ENCODE measurements around the gene SMAD6.
A peak's percentile ranks its signal among the peaks of the same experiment; 100 is the strongest.

Gene SMAD6

DNA sequence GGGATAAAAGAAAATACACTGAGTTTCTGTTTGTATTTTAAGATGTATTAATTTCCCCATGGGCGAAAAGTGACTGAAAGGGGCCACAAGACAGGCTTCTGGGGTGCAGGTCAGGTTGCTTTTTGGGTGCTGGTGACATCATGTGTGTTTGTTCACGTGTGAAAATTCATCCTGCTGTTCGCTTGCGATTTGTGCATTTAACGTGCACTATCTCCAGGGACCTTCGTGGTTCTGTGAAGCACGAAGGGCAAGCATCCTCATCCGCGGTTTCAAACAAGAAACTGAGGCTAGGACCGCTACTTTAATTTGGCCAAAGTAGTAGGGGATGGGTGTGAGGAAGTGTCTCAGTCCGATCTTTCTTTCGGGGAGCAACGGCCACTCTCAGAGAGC is 1.6 kb upstream of the SMAD6 start:
- TF ChIP-seq, protein P1, sequence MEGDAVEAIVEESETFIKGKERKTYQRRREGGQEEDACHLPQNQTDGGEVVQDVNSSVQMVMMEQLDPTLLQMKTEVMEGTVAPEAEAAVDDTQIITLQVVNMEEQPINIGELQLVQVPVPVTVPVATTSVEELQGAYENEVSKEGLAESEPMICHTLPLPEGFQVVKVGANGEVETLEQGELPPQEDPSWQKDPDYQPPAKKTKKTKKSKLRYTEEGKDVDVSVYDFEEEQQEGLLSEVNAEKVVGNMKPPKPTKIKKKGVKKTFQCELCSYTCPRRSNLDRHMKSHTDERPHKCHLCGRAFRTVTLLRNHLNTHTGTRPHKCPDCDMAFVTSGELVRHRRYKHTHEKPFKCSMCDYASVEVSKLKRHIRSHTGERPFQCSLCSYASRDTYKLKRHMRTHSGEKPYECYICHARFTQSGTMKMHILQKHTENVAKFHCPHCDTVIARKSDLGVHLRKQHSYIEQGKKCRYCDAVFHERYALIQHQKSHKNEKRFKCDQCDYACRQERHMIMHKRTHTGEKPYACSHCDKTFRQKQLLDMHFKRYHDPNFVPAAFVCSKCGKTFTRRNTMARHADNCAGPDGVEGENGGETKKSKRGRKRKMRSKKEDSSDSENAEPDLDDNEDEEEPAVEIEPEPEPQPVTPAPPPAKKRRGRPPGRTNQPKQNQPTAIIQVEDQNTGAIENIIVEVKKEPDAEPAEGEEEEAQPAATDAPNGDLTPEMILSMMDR (conservative IDR thresholded peaks at IDR 0.05; ENCODE audit: low read depth), result no peak
- DNase-seq (ENCODE audit: low spot score), result no peak
- POLR2A ChIA-PET (ENCODE audit: low non-redundant PET), result no interaction called here
- CTCF ChIA-PET, result interaction anchor here (0.6 to 1.3 kb wide), 5 partner anchors 24 to 151 kb away, joined by 3 to 5 read pairs (median 3); no protein-coding TSS in a partner anchor
- peak overlapping the region; percentile 94 for H3K27ac ChIP-seq

DNA sequence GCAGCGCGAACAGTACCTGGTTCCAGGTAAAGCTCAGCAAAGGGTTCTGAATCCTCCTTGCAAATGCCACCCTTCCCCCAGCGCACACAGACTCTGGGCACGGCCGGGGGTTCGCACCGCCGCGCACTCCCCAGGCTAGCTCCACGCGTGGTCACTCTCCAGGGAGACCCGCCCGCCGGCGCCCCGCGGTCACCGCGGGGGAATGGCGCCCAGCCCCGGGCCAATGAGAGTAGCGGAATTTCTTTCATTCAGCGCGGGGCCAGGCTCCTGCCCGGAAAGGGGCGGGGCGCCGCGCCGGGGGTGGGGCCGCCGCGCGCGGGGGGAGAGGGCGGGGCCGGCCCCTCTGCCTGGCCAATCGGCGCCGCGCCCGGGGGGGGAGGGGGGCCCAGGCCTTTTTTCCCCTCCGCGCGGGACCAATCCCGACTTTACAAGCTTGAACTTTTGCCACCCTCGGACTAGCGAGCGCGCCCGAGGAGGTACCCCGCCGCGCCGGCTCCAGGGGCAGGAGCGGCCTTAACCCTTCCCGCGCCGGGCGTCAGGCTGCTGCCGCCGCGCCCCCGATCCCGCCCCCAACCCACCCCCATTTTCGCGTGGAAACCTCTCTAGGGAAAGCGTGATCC is 1.1 kb upstream of the SMAD6 start:
- TF ChIP-seq, protein P1 (conservative IDR thresholded peaks at IDR 0.05; ENCODE audit: low read depth), result no peak
- ChIA-PET CTCF (interaction anchor here (0.6 to 1.3 kb wide), 4 partner anchors 73 to 151 kb away, joined by 3 to 4 read pairs (median 3); no protein-coding TSS in a partner anchor), POLR2A (ENCODE audit: low non-redundant PET) (no interaction called here)
- DNase-seq (ENCODE audit: low spot score), result peak; percentile 96
- peak overlapping the region; percentile 94 for H3K27ac ChIP-seq

DNA sequence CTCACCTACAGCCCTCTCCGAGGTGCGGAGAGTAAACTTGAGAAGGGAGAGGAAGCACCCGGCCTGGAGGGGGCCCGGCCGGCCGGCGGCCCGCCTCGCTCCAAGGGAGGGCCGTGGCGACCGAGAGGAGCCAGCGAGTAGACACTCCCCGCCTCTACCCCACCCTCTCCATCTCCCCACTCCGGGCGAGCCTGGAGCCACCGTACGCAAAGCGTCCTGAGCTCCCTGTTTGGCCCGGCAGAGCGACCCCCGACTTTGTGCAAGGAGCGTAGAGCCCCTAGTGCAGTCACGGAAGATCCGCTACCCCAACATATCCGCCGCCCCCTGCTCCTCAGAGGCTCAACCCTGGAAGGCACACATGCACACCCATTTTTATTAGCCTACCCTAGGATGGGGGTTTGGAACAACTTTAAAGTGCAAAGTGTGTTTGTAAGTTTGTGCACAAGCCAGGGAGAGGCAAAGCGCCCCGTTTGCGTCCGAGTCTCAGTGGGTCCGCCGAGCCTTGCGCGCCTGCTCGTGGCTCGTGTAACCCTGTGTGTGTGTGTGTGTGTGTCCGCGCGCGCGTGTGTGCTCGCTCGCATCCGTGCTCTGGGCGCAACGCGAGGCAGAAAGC is 508 bp upstream of the SMAD6 start:
- DNase-seq (ENCODE audit: low spot score), result peak; percentile 55
- CTCF ChIA-PET, result interaction anchor here (0.7 to 1.3 kb wide), 3 partner anchors 74 to 150 kb away, joined by 3 to 4 read pairs (median 3); no protein-coding TSS in a partner anchor

DNA sequence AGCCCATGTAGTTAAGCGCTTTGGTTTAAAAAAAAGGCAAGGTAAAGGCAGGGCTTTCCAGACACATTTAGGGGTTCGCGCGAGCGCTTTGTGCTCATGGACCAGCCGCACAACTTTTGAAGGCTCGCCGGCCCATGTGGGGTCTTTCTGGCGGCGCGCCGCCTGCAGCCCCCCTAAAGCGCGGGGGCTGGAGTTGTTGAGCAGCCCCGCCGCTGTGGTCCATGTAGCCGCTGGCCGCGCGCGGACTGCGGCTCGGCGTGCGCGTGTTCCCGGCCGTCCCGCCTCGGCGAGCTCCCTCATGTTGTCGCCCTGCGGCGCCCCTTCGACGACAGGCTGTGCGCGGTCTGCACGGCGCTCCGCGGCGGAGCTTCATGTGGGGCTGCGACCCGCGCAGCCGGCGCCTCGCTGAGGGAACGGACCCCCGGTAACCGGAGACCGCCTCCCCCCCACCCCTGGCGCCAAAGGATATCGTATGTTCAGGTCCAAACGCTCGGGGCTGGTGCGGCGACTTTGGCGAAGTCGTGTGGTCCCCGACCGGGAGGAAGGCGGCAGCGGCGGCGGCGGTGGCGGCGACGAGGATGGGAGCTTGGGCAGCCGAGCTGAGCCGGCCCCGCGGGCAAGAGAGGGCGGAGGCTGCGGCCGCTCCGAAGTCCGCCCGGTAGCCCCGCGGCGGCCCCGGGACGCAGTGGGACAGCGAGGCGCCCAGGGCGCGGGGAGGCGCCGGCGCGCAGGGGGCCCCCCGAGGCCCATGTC is 927 bp downstream of the SMAD6 start:
- peak overlapping the region; percentile 94 for H3K27ac ChIP-seq
- DNase-seq (ENCODE audit: low spot score), result no peak
- TF ChIP-seq, protein P1 (conservative IDR thresholded peaks at IDR 0.05; ENCODE audit: low read depth), result no peak

More for the DNA sequence above, 508 bp upstream of the SMAD6 start:
- peak overlapping the region; percentile 94 for H3K27ac ChIP-seq
- POLR2A ChIA-PET (ENCODE audit: low non-redundant PET), result no interaction called here
- TF ChIP-seq, protein P1 (conservative IDR thresholded peaks at IDR 0.05; ENCODE audit: low read depth), result no peak

DNA sequence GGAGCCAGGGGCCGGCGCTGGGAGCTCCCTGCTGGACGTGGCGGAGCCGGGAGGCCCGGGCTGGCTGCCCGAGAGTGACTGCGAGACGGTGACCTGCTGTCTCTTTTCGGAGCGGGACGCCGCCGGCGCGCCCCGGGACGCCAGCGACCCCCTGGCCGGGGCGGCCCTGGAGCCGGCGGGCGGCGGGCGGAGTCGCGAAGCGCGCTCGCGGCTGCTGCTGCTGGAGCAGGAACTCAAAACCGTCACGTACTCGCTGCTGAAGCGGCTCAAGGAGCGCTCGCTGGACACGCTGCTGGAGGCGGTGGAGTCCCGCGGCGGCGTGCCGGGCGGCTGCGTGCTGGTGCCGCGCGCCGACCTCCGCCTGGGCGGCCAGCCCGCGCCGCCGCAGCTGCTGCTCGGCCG is 1.5 kb downstream of the SMAD6 start:
- DNase-seq (ENCODE audit: low spot score), result no peak

More for the DNA sequence above, 927 bp downstream of the SMAD6 start:
- CTCF ChIA-PET, result interaction anchor here (0.6 to 1.5 kb wide), 9 partner anchors 50 to 1498 kb away, joined by 3 to 8 read pairs (median 3); no protein-coding TSS in a partner anchor
- POLR2A ChIA-PET (ENCODE audit: low non-redundant PET), result interaction anchor here (1.2 kb wide), 1 partner anchor 62 kb away, joined by 4 read pairs; no protein-coding TSS in a partner anchor

More for the DNA sequence above, 1.5 kb downstream of the SMAD6 start:
- TF ChIP-seq, protein P1 (conservative IDR thresholded peaks at IDR 0.05; ENCODE audit: low read depth), result no peak
- POLR2A ChIA-PET (ENCODE audit: low non-redundant PET), result no interaction called here
- H3K27ac ChIP-seq, result peak overlapping the region; percentile 94; the same call in 1 of the 2 replicates
- CTCF ChIA-PET, result interaction anchor here (0.8 to 1.5 kb wide), 4 partner anchors 70 to 1498 kb away, joined by 3 to 6 read pairs (median 4); no protein-coding TSS in a partner anchor

Data from RWPE1 (cell line).